B cell (primary cell): ENCODE measurements around the gene MEGF11.

Source experiments
- CTCF ChIP-seq: fragments of 200-600 bp; IDR thresholded peaks from one replicate; pipeline ENCODE4 v1.8.0; 2022; ENCODE audit warnings: antibody characterized with exemption, mild to moderate bottlenecking
- EZH2 ChIP-seq: IDR thresholded peaks from 2 replicates; pipeline ENCODE4 v1.6.1; 2012; ENCODE audit warnings: borderline replicate concordance, low read depth, mild to moderate bottlenecking, moderate library complexity, low read length; ENCODE audit not compliant: insufficient read depth, poor library complexity, severe bottlenecking

- TF ChIP-seq CTCF, result no peak
- no peak for TF ChIP-seq EZH2
Observed at GRCh38 chr15:66024116-66024515, 229.4 kb downstream of the MEGF11 start.
